Measurements from ENCODE around the gene MAP2K6.

Gene MAP2K6

GRCh38 chr17:69427486-69428197 is 13.1 kb downstream of the MAP2K6 start:
- no peaks in the 10 kb centered on the region for H3K36me3 ChIP-seq (ENCODE audit: control insufficient read depth, insufficient read depth, low read length)
- no peak overlapping the region for H3K27ac ChIP-seq (ENCODE audit: low read depth, low read length)
- no peaks in the 10 kb centered on the region for H3K9me3 ChIP-seq (ENCODE audit: control insufficient read depth, insufficient read depth, low read depth, low read length)
- no peak overlapping the region for H3K9ac ChIP-seq (ENCODE audit: low read length)
- peaks cover 45% of the 10 kb centered on the region for H3K4me1 ChIP-seq (ENCODE audit: control insufficient read depth, insufficient read depth, low read length)
- no peaks in the 10 kb centered on the region for H3K27me3 ChIP-seq (ENCODE audit: control insufficient read depth, insufficient read depth, low read length)
- H3K4me3 ChIP-seq (ENCODE audit: low read depth, low read length), result no peak overlapping the region

- H3K4me1 ChIP-seq (ENCODE audit: control insufficient read depth, insufficient read depth, low read length), result peaks cover 45% of the 10 kb centered on the region
Observed at GRCh38 chr17:69428252-69428980, 13.9 kb downstream of the MAP2K6 start.

GRCh38 chr17:69430488-69430887 is 16.0 kb downstream of the MAP2K6 start:
- Histone ChIP-seq H3K9ac (ENCODE audit: low read length) (no peak overlapping the region), H3K9me3 (ENCODE audit: control insufficient read depth, insufficient read depth, low read depth, low read length) (no peaks in the 10 kb centered on the region), H3K36me3 (ENCODE audit: control insufficient read depth, insufficient read depth, low read length) (no peaks in the 10 kb centered on the region), H3K27me3 (ENCODE audit: control insufficient read depth, insufficient read depth, low read length) (no peaks in the 10 kb centered on the region), H3K4me3 (ENCODE audit: low read depth, low read length) (no peak overlapping the region), H3K4me1 (ENCODE audit: control insufficient read depth, insufficient read depth, low read length) (peaks cover 52% of the 10 kb centered on the region), H3K27ac (ENCODE audit: low read depth, low read length) (peak overlapping the region; percentile 16; the same call in 1 of the 2 replicates)

More at GRCh38 chr17:69428252-69428980, 13.9 kb downstream of the MAP2K6 start:
- Histone ChIP-seq H3K9ac (ENCODE audit: low read length) (no peak overlapping the region), H3K27ac (ENCODE audit: low read depth, low read length) (no peak overlapping the region), H3K27me3 (ENCODE audit: control insufficient read depth, insufficient read depth, low read length) (no peaks in the 10 kb centered on the region), H3K36me3 (ENCODE audit: control insufficient read depth, insufficient read depth, low read length) (no peaks in the 10 kb centered on the region), H3K4me3 (ENCODE audit: low read depth, low read length) (no peak overlapping the region), H3K9me3 (ENCODE audit: control insufficient read depth, insufficient read depth, low read depth, low read length) (no peaks in the 10 kb centered on the region)

- Histone ChIP-seq H3K27ac (ENCODE audit: low read depth, low read length) (no peak overlapping the region), H3K4me1 (ENCODE audit: control insufficient read depth, insufficient read depth, low read length) (peaks cover 46% of the 10 kb centered on the region), H3K36me3 (ENCODE audit: control insufficient read depth, insufficient read depth, low read length) (no peaks in the 10 kb centered on the region), H3K27me3 (ENCODE audit: control insufficient read depth, insufficient read depth, low read length) (no peaks in the 10 kb centered on the region), H3K9me3 (ENCODE audit: control insufficient read depth, insufficient read depth, low read depth, low read length) (no peaks in the 10 kb centered on the region), H3K9ac (ENCODE audit: low read length) (no peak overlapping the region), H3K4me3 (ENCODE audit: low read depth, low read length) (no peak overlapping the region)
Observed at GRCh38 chr17:69431835-69432234, 17.3 kb downstream of the MAP2K6 start.

- Histone ChIP-seq H3K4me3 (ENCODE audit: low read depth, low read length) (no peak overlapping the region), H3K9ac (ENCODE audit: low read length) (no peak overlapping the region), H3K27me3 (ENCODE audit: control insufficient read depth, insufficient read depth, low read length) (no peaks in the 10 kb centered on the region), H3K9me3 (ENCODE audit: control insufficient read depth, insufficient read depth, low read depth, low read length) (no peaks in the 10 kb centered on the region), H3K36me3 (ENCODE audit: control insufficient read depth, insufficient read depth, low read length) (no peaks in the 10 kb centered on the region), H3K27ac (ENCODE audit: low read depth, low read length) (no peak overlapping the region), H3K4me1 (ENCODE audit: control insufficient read depth, insufficient read depth, low read length) (peaks cover 46% of the 10 kb centered on the region)
Observed at GRCh38 chr17:69433093-69433492, 18.6 kb downstream of the MAP2K6 start.

- Histone ChIP-seq H3K27ac (ENCODE audit: low read depth, low read length) (no peak overlapping the region; the same call in 1 of the 2 replicates), H3K9me3 (ENCODE audit: control insufficient read depth, insufficient read depth, low read depth, low read length) (no peaks in the 10 kb centered on the region), H3K9ac (ENCODE audit: low read length) (no peak overlapping the region), H3K27me3 (ENCODE audit: control insufficient read depth, insufficient read depth, low read length) (no peaks in the 10 kb centered on the region), H3K4me3 (ENCODE audit: low read depth, low read length) (no peak overlapping the region), H3K36me3 (ENCODE audit: control insufficient read depth, insufficient read depth, low read length) (no peaks in the 10 kb centered on the region), H3K4me1 (ENCODE audit: control insufficient read depth, insufficient read depth, low read length) (peaks cover 43% of the 10 kb centered on the region)
Observed at GRCh38 chr17:69434164-69434579, 19.7 kb downstream of the MAP2K6 start.

GRCh38 chr17:69435971-69436696 is 21.6 kb downstream of the MAP2K6 start:
- Histone ChIP-seq H3K27ac (ENCODE audit: low read depth, low read length) (peak overlapping the region; percentile 49; the same call in 1 of the 2 replicates), H3K9ac (ENCODE audit: low read length) (no peak overlapping the region), H3K4me3 (ENCODE audit: low read depth, low read length) (no peak overlapping the region), H3K4me1 (ENCODE audit: control insufficient read depth, insufficient read depth, low read length) (peaks cover 25% of the 10 kb centered on the region), H3K36me3 (ENCODE audit: control insufficient read depth, insufficient read depth, low read length) (no peaks in the 10 kb centered on the region), H3K27me3 (ENCODE audit: control insufficient read depth, insufficient read depth, low read length) (no peaks in the 10 kb centered on the region), H3K9me3 (ENCODE audit: control insufficient read depth, insufficient read depth, low read depth, low read length) (no peaks in the 10 kb centered on the region)

GRCh38 chr17:69437475-69437874 is 23.0 kb downstream of the MAP2K6 start:
- no peak overlapping the region for H3K4me3 ChIP-seq (ENCODE audit: low read depth, low read length)
- no peaks in the 10 kb centered on the region for H3K27me3 ChIP-seq (ENCODE audit: control insufficient read depth, insufficient read depth, low read length)
- H3K9ac ChIP-seq (ENCODE audit: low read length), result no peak overlapping the region
- peaks cover 22% of the 10 kb centered on the region for H3K4me1 ChIP-seq (ENCODE audit: control insufficient read depth, insufficient read depth, low read length)
- H3K27ac ChIP-seq (ENCODE audit: low read depth, low read length), result no peak overlapping the region
- H3K9me3 ChIP-seq (ENCODE audit: control insufficient read depth, insufficient read depth, low read depth, low read length), result no peaks in the 10 kb centered on the region
- no peaks in the 10 kb centered on the region for H3K36me3 ChIP-seq (ENCODE audit: control insufficient read depth, insufficient read depth, low read length)

GRCh38 chr17:69438776-69439175 is 24.3 kb downstream of the MAP2K6 start:
- H3K9ac ChIP-seq (ENCODE audit: low read length), result no peak overlapping the region
- no peaks in the 10 kb centered on the region for H3K27me3 ChIP-seq (ENCODE audit: control insufficient read depth, insufficient read depth, low read length)
- H3K36me3 ChIP-seq (ENCODE audit: control insufficient read depth, insufficient read depth, low read length), result no peaks in the 10 kb centered on the region
- no peak overlapping the region for H3K27ac ChIP-seq (ENCODE audit: low read depth, low read length)
- no peak overlapping the region for H3K4me3 ChIP-seq (ENCODE audit: low read depth, low read length)
- H3K4me1 ChIP-seq (ENCODE audit: control insufficient read depth, insufficient read depth, low read length), result peaks cover 22% of the 10 kb centered on the region
- H3K9me3 ChIP-seq (ENCODE audit: control insufficient read depth, insufficient read depth, low read depth, low read length), result no peaks in the 10 kb centered on the region

GRCh38 chr17:69441179-69441578 is 26.7 kb downstream of the MAP2K6 start:
- H3K9ac ChIP-seq (ENCODE audit: low read length), result no peak overlapping the region

GRCh38 chr17:69443138-69443537 is 28.6 kb downstream of the MAP2K6 start:
- no peak overlapping the region for H3K9ac ChIP-seq (ENCODE audit: low read length)

More at GRCh38 chr17:69441179-69441578, 26.7 kb downstream of the MAP2K6 start:
- no peaks in the 10 kb centered on the region for H3K36me3 ChIP-seq (ENCODE audit: control insufficient read depth, insufficient read depth, low read length)
- no peaks in the 10 kb centered on the region for H3K9me3 ChIP-seq (ENCODE audit: control insufficient read depth, insufficient read depth, low read depth, low read length)
- no peak overlapping the region for H3K27ac ChIP-seq (ENCODE audit: low read depth, low read length)
- no peaks in the 10 kb centered on the region for H3K27me3 ChIP-seq (ENCODE audit: control insufficient read depth, insufficient read depth, low read length)
- peaks cover 10% of the 10 kb centered on the region; the same call in 1 of the 2 replicates for H3K4me1 ChIP-seq (ENCODE audit: control insufficient read depth, insufficient read depth, low read length)
- H3K4me3 ChIP-seq (ENCODE audit: low read depth, low read length), result no peak overlapping the region

More at GRCh38 chr17:69443138-69443537, 28.6 kb downstream of the MAP2K6 start:
- Histone ChIP-seq H3K27ac (ENCODE audit: low read depth, low read length) (no peak overlapping the region), H3K27me3 (ENCODE audit: control insufficient read depth, insufficient read depth, low read length) (no peaks in the 10 kb centered on the region), H3K9me3 (ENCODE audit: control insufficient read depth, insufficient read depth, low read depth, low read length) (no peaks in the 10 kb centered on the region), H3K4me1 (ENCODE audit: control insufficient read depth, insufficient read depth, low read length) (peaks cover 22% of the 10 kb centered on the region), H3K36me3 (ENCODE audit: control insufficient read depth, insufficient read depth, low read length) (no peaks in the 10 kb centered on the region), H3K4me3 (ENCODE audit: low read depth, low read length) (no peak overlapping the region)

Data from HUES6 (cell line).